HUES64 (cell line): ENCODE data around the gene EID3.
"Not testable (repeated sequence)": the region's sequence is repeated elsewhere in the genome, so short reads cannot be mapped to it uniquely, and the experiment has no call there.

Experiments
- H3K27ac ChIP-seq: 2 replicates; pipeline ENCODE4 v1.7.0; 2013; ENCODE audit warnings: low read depth, low read length, inconsistent platforms
- H3K27me3 ChIP-seq: 2 replicates; pipeline ENCODE4 v1.6.1; 2013; ENCODE audit warnings: mild to moderate bottlenecking, low read length; ENCODE audit not compliant: insufficient read depth
- H3K36me3 ChIP-seq: 2 replicates; pipeline ENCODE4 v1.6.1; 2013; ENCODE audit warnings: mild to moderate bottlenecking, low read length; ENCODE audit not compliant: insufficient read depth
- H3K4me1 ChIP-seq: 2 replicates; pipeline ENCODE4 v1.6.1; 2013; ENCODE audit warnings: mild to moderate bottlenecking, low read length, moderate library complexity; ENCODE audit not compliant: insufficient read depth
- H3K4me3 ChIP-seq: 2 replicates; pipeline ENCODE4 v1.5.1; 2013; ENCODE audit warnings: mild to moderate bottlenecking, low read length, moderate library complexity
- H3K9ac ChIP-seq: 2 replicates; pipeline ENCODE4 v1.6.1; 2013; ENCODE audit warnings: mild to moderate bottlenecking, low read depth, low read length
- H3K9me3 ChIP-seq: 2 replicates; pipeline ENCODE4 v1.6.1; 2013; ENCODE audit warnings: low read depth, low read length; ENCODE audit not compliant: insufficient read depth
- WGBS: fragments of 150-250, 120-280 bp; methylation state at CpG from one replicate; pipeline ENCODE4 v1.1.7; 2013; ENCODE audit warnings: missing lambda C conversion rate; 5-methylcytosine and 5-hydroxymethylcytosine counted together

Gene EID3

GRCh38 chr12:104314242-104314614, 10.7 kb downstream of the EID3 start:
- H3K4me3 ChIP-seq: no peak overlapping the region
- H3K4me1 ChIP-seq: no peaks in the 10 kb centered on the region; the same call in 1 of the 2 replicates
- WGBS: 100% methylated on average over 1 of the region's 1 CpG
- no peaks in the 10 kb centered on the region for H3K27me3 ChIP-seq
- no peak overlapping the region for H3K9ac ChIP-seq
- H3K27ac ChIP-seq: no peak overlapping the region
- peaks cover 93% of the 10 kb centered on the region for H3K36me3 ChIP-seq
- no peaks in the 10 kb centered on the region for H3K9me3 ChIP-seq

GRCh38 chr12:104315326-104316224, 12.0 kb downstream of the EID3 start:
- Histone ChIP-seq H3K36me3 (peaks cover 98% of the 10 kb centered on the region), H3K4me3 (no peak overlapping the region), H3K9ac (no peak overlapping the region), H3K4me1 (no peaks in the 10 kb centered on the region), H3K27me3 (no peaks in the 10 kb centered on the region), H3K27ac (no peak overlapping the region), H3K9me3 (no peaks in the 10 kb centered on the region)
- 92% methylated on average over 9 of the region's 10 CpGs for WGBS

- H3K9ac ChIP-seq: no peak overlapping the region
- peaks cover 98% of the 10 kb centered on the region for H3K36me3 ChIP-seq
- H3K4me1 ChIP-seq: no peaks in the 10 kb centered on the region
- H3K27me3 ChIP-seq: no peaks in the 10 kb centered on the region
- no peak overlapping the region for H3K4me3 ChIP-seq
- no peaks in the 10 kb centered on the region; the same call in 1 of the 2 replicates for H3K9me3 ChIP-seq
- no peak overlapping the region for H3K27ac ChIP-seq
Observed at GRCh38 chr12:104316936-104317335, 13.4 kb downstream of the EID3 start.

- H3K36me3 ChIP-seq: peaks cover 98% of the 10 kb centered on the region
- H3K27ac ChIP-seq: no peak overlapping the region
- no peak overlapping the region for H3K9ac ChIP-seq
- no peaks in the 10 kb centered on the region for H3K4me1 ChIP-seq
- H3K4me3 ChIP-seq: no peak overlapping the region
- WGBS: 94% methylated on average over 7 of the region's 7 CpGs
- no peaks in the 10 kb centered on the region for H3K27me3 ChIP-seq
- no peaks in the 10 kb centered on the region; the same call in 1 of the 2 replicates for H3K9me3 ChIP-seq
Observed at GRCh38 chr12:104317538-104318210, 14.1 kb downstream of the EID3 start.

GRCh38 chr12:104319028-104319427, 15.5 kb downstream of the EID3 start:
- H3K4me3 ChIP-seq: no peak overlapping the region
- WGBS: 100% methylated on average over 1 of the region's 1 CpG
- peaks cover 88% of the 10 kb centered on the region for H3K36me3 ChIP-seq
- no peaks in the 10 kb centered on the region for H3K27me3 ChIP-seq
- H3K27ac ChIP-seq: no peak overlapping the region
- H3K4me1 ChIP-seq: no peaks in the 10 kb centered on the region
- no peaks in the 10 kb centered on the region; the same call in 1 of the 2 replicates for H3K9me3 ChIP-seq
- no peak overlapping the region for H3K9ac ChIP-seq

- WGBS: 88% methylated on average over 1 of the region's 1 CpG
- H3K9ac ChIP-seq: no peak overlapping the region
- H3K27ac ChIP-seq: no peak overlapping the region
- H3K27me3 ChIP-seq: no peaks in the 10 kb centered on the region
- H3K9me3 ChIP-seq: no peaks in the 10 kb centered on the region; the same call in 1 of the 2 replicates
- H3K4me1 ChIP-seq: no peaks in the 10 kb centered on the region
- H3K36me3 ChIP-seq: peaks cover 86% of the 10 kb centered on the region
- H3K4me3 ChIP-seq: no peak overlapping the region
Observed at GRCh38 chr12:104319918-104320626, 16.5 kb downstream of the EID3 start.

- no peaks in the 10 kb centered on the region for H3K4me1 ChIP-seq
- H3K36me3 ChIP-seq: peaks cover 86% of the 10 kb centered on the region
- no peak overlapping the region for H3K27ac ChIP-seq
Observed at GRCh38 chr12:104320627-104321024, 17.1 kb downstream of the EID3 start.

GRCh38 chr12:104321949-104322348, 18.4 kb downstream of the EID3 start:
- H3K9me3 ChIP-seq: no peaks in the 10 kb centered on the region; the same call in 1 of the 2 replicates
- H3K36me3 ChIP-seq: peaks cover 88% of the 10 kb centered on the region

More at GRCh38 chr12:104320627-104321024, 17.1 kb downstream of the EID3 start:
- no peaks in the 10 kb centered on the region; the same call in 1 of the 2 replicates for H3K9me3 ChIP-seq
- H3K9ac ChIP-seq: no peak overlapping the region
- H3K27me3 ChIP-seq: no peaks in the 10 kb centered on the region
- no peak overlapping the region for H3K4me3 ChIP-seq

GRCh38 chr12:104322533-104322932, 19.0 kb downstream of the EID3 start:
- H3K27ac ChIP-seq, H3K9me3 ChIP-seq, H3K27me3 ChIP-seq, H3K4me1 ChIP-seq, H3K4me3 ChIP-seq, H3K9ac ChIP-seq: not testable (repeated sequence)
- WGBS: 98% methylated on average over 2 of the region's 2 CpGs
- peaks cover 88% of the 10 kb centered on the region for H3K36me3 ChIP-seq

More at GRCh38 chr12:104321949-104322348, 18.4 kb downstream of the EID3 start:
- Histone ChIP-seq H3K9ac (no peak overlapping the region), H3K27me3 (no peaks in the 10 kb centered on the region), H3K4me3 (no peak overlapping the region), H3K27ac (no peak overlapping the region), H3K4me1 (no peaks in the 10 kb centered on the region)
- 100% methylated on average over 1 of the region's 1 CpG for WGBS

GRCh38 chr12:104323899-104324298, 20.4 kb downstream of the EID3 start:
- Histone ChIP-seq H3K9me3 (no peaks in the 10 kb centered on the region; the same call in 1 of the 2 replicates), H3K4me1 (no peaks in the 10 kb centered on the region), H3K9ac (no peak overlapping the region), H3K27ac (no peak overlapping the region), H3K4me3 (no peak overlapping the region), H3K36me3 (peaks cover 87% of the 10 kb centered on the region), H3K27me3 (no peaks in the 10 kb centered on the region)
- 96% methylated on average over 1 of the region's 1 CpG for WGBS

GRCh38 chr12:104328278-104328677, 24.7 kb downstream of the EID3 start:
- not testable (repeated sequence) for H3K27ac ChIP-seq, H3K9ac ChIP-seq, H3K4me3 ChIP-seq, H3K4me1 ChIP-seq, H3K27me3 ChIP-seq, H3K9me3 ChIP-seq
- WGBS: 96% methylated on average over 6 of the region's 6 CpGs
- peaks cover 89% of the 10 kb centered on the region for H3K36me3 ChIP-seq
